IMR-90 (cell line): ENCODE data around the gene SNX32. TPM values are rescaled to one million over a fixed set of nuclear protein-coding genes. Genes with fewer than 3 reads are reported as not detected.

ENCODE experiments used
- ATAC-seq: fragments of 200-7000 bp; cut with Tn5 transposase; 2 replicates; pipeline ENCODE4 v1.9.1; 2020; ENCODE audit warnings: low read depth, mild to moderate bottlenecking, moderate library complexity
- BruUV-seq: library from RNA; stranded (reverse); fragments of 400-500 nt; replicated peaks from 2 replicates; lab custom pipeline; 2021; lab: Mats Ljungman, UMichigan
- CTCF ChIA-PET: fragments of 300-600 bp; formaldehyde crosslinking; extraction: SDS; loops from one replicate; lab custom pipeline; 2021; ENCODE audit warnings: antibody characterized with exemption; lab: Yijun Ruan, JAX
- POLR2A ChIA-PET: fragments of 300-600 bp; sonication (Branson Sonifier 250); formaldehyde crosslinking; loops from one replicate; lab custom pipeline; 2022; ENCODE audit warnings: antibody characterized with exemption; ENCODE audit not compliant: unreplicated experiment; lab: Charles Lee
- DNase-seq: peaks from one replicate; pipeline ENCODE4 v3.0.0; 2013
- H2AFZ ChIP-seq: replicated peaks from 2 replicates; pipeline ENCODE3; 2013; ENCODE audit warnings: low read length, mild to moderate bottlenecking; ENCODE audit not compliant: poor library complexity
- H2AK5ac ChIP-seq: 2 replicates; pipeline ENCODE4 v1.6.1; 2013; ENCODE audit warnings: low read depth, low read length, inconsistent platforms
- H2AK9ac ChIP-seq: replicated peaks from 2 replicates; pipeline ENCODE3; 2013; ENCODE audit warnings: mild to moderate bottlenecking, low read depth, low read length, moderate library complexity; ENCODE audit not compliant: poor library complexity
- H2BK120ac ChIP-seq: 2 replicates; pipeline ENCODE4 v1.6.1; 2013; ENCODE audit warnings: low read depth, low read length, inconsistent platforms
- H2BK15ac ChIP-seq: 3 replicates; pipeline ENCODE4 v1.6.1; 2013; ENCODE audit warnings: low read depth, low read length, inconsistent platforms
- H2BK20ac ChIP-seq: 2 replicates; pipeline ENCODE4 v1.6.1; 2013; ENCODE audit warnings: low read depth, mild to moderate bottlenecking, inconsistent platforms, low read length, moderate library complexity
- H2BK5ac ChIP-seq: 2 replicates; pipeline ENCODE4 v1.6.1; 2013; ENCODE audit warnings: mild to moderate bottlenecking, low read depth, low read length, inconsistent platforms; ENCODE audit not compliant: poor library complexity, severe bottlenecking
- H3K14ac ChIP-seq: replicated peaks from 2 replicates; pipeline ENCODE4 v1.6.1; 2013; ENCODE audit warnings: low read depth, low read length, inconsistent platforms
- H3K18ac ChIP-seq: 2 replicates; pipeline ENCODE4 v1.6.1; 2013; ENCODE audit warnings: low read depth, low read length, control low read depth
- H3K23ac ChIP-seq: 2 replicates; pipeline ENCODE4 v1.6.1; 2013; ENCODE audit warnings: low read depth, low read length, inconsistent platforms
- H3K27ac ChIP-seq: 2 replicates; pipeline ENCODE4 v1.5.1; 2013; ENCODE audit warnings: mild to moderate bottlenecking, control low read depth, low read length; ENCODE audit not compliant: insufficient read depth
- H3K27me3 ChIP-seq: 2 replicates; pipeline ENCODE4 v1.6.1; 2013; ENCODE audit warnings: low read length; ENCODE audit not compliant: control insufficient read depth, insufficient read depth
- H3K36me3 ChIP-seq: 2 replicates; pipeline ENCODE4 v1.6.1; 2013; ENCODE audit warnings: low read length, mixed read lengths; ENCODE audit not compliant: control insufficient read depth, insufficient read depth
- H3K4ac ChIP-seq: 2 replicates; pipeline ENCODE4 v1.6.1; 2013; ENCODE audit warnings: low read depth, low read length, inconsistent platforms
- H3K4me1 ChIP-seq: 2 replicates; pipeline ENCODE4 v1.6.1; 2013; ENCODE audit warnings: low read length, mixed read lengths; ENCODE audit not compliant: control insufficient read depth, insufficient read depth
- H3K4me2 ChIP-seq: 2 replicates; pipeline ENCODE4 v1.6.1; 2013; ENCODE audit warnings: low read depth, mild to moderate bottlenecking, control low read depth, low read length, moderate library complexity
- H3K4me3 ChIP-seq: 2 replicates; pipeline ENCODE4 v1.5.1; 2013; ENCODE audit warnings: low read depth, mild to moderate bottlenecking, control low read depth, low read length, moderate library complexity; ENCODE audit not compliant: insufficient read depth
- H3K56ac ChIP-seq: 2 replicates; pipeline ENCODE4 v1.6.1; 2013; ENCODE audit warnings: low read length, inconsistent platforms; ENCODE audit not compliant: insufficient read depth; ENCODE audit errors: extremely low read depth
- H3K79me1 ChIP-seq, 2 experiments: 2 replicates each; pipeline ENCODE4 v1.6.1; 2013; ENCODE audit warnings: low read length in 2 of 2, inconsistent platforms in 1 of 2, low read depth in 1 of 2
- H3K9ac ChIP-seq: 2 replicates; pipeline ENCODE4 v1.6.1; 2013; ENCODE audit warnings: low read depth, low read length, control low read depth
- H3K9me1 ChIP-seq: 2 replicates; pipeline ENCODE4 v1.6.1; 2013; ENCODE audit warnings: low read length, inconsistent platforms; ENCODE audit not compliant: insufficient read depth
- H3K9me3 ChIP-seq: 2 replicates; pipeline ENCODE4 v1.6.1; 2013; ENCODE audit warnings: low read length; ENCODE audit not compliant: control insufficient read depth, insufficient read depth
- H4K20me1 ChIP-seq: 2 replicates; pipeline ENCODE4 v1.6.1; 2013; ENCODE audit warnings: low read length, inconsistent platforms; ENCODE audit not compliant: insufficient read depth
- H4K5ac ChIP-seq: 2 replicates; pipeline ENCODE4 v1.6.1; 2013; ENCODE audit warnings: mild to moderate bottlenecking, low read depth, low read length, control low read depth
- H4K8ac ChIP-seq, 2 experiments: 2 replicates each; pipeline ENCODE4 v1.6.1; 2013; ENCODE audit warnings: low read depth in 2 of 2, low read length in 2 of 2, control low read depth in 1 of 2, inconsistent platforms in 1 of 2
- H4K91ac ChIP-seq: 2 replicates; pipeline ENCODE4 v1.6.1; 2013; ENCODE audit warnings: low read depth, low read length, inconsistent platforms; ENCODE audit not compliant: insufficient read depth
- BHLHE40 ChIP-seq: fragments of 150-350 bp; IDR thresholded peaks from 2 replicates; pipeline ENCODE4 v1.6.1; 2016; ENCODE audit warnings: mild to moderate bottlenecking, low read depth, low read length
- CEBPB ChIP-seq: IDR thresholded peaks from 2 replicates; pipeline ENCODE4 v1.6.1; 2012; ENCODE audit warnings: low read depth, low read length, improper control_type of control experiment
- FOS ChIP-seq: fragments of 150-350 bp; IDR thresholded peaks from 2 replicates; pipeline ENCODE4 v1.6.1; 2016; ENCODE audit warnings: low read depth, low read length
- MXI1 ChIP-seq: IDR thresholded peaks from 2 replicates; pipeline ENCODE4 v1.6.1; 2012; ENCODE audit warnings: low read depth, mild to moderate bottlenecking, low read length, moderate library complexity, borderline replicate concordance
- NFE2L2 ChIP-seq: fragments of 150-350 bp; IDR thresholded peaks from 2 replicates; pipeline ENCODE4 v1.6.1; 2016; ENCODE audit warnings: low read depth, mild to moderate bottlenecking, low read length
- POLR2A ChIP-seq: IDR thresholded peaks from 2 replicates; pipeline ENCODE4 v1.6.1; 2012; ENCODE audit warnings: mild to moderate bottlenecking, low read depth, low read length
- RAD21 ChIP-seq: IDR thresholded peaks from 2 replicates; pipeline ENCODE4 v1.6.1; 2012; ENCODE audit warnings: low read length, improper control_type of control experiment
- SMC3 ChIP-seq: fragments of 150-350 bp; IDR thresholded peaks from 2 replicates; pipeline ENCODE4 v1.6.1; 2016; ENCODE audit warnings: low read depth, mild to moderate bottlenecking, antibody characterized with exemption, low read length, moderate library complexity
- WGBS, 2 experiments: methylation state at CpG; one replicate each; pipeline versions ENCODE4 v1.1.5 to v1.1.7; 2013; ENCODE audit warnings: missing lambda C conversion rate in 2 of 2; ENCODE audit not compliant: insufficient read length in 1 of 2; ENCODE audit errors: extremely low coverage in 2 of 2; 5-methylcytosine and 5-hydroxymethylcytosine counted together
- dilution Hi-C: fragments of 300-500 bp; cut with HindIII; formaldehyde crosslinking; loops from one replicate; pipeline ENCODE4 v1.14.3; 2018; ENCODE audit warnings: low sequenced_read_pairs; ENCODE audit not compliant: unreplicated experiment
- in situ Hi-C: fragments of 300-500 bp; cut with MboI; formaldehyde crosslinking; loops from 3 replicates; pipeline ENCODE4 v1.14.3; 2019; ENCODE audit warnings: low sequenced_read_pairs, inconsistent platforms, mixed read lengths
- intact Hi-C: fragments of 100-400 bp; cut with micrococcal nuclease; formaldehyde crosslinking; loops from 2 replicates; pipeline ENCODE4 v1.10.0; 2022
- polyA plus RNA-seq, 3 experiments: library from polyadenylated mRNA; depleted of rRNA; stranded (reverse); fragments of >200 nt; gene quantifications; 2 replicates each; pipeline ENCODE4 v1.2.3, GENCODE V29; 2012; ENCODE audit warnings: low replicate concordance in 1 of 3
- total RNA-seq: library from RNA; depleted of rRNA; stranded (reverse); fragments of >200 nt; gene quantifications from 2 replicates; pipeline ENCODE4 v1.2.3, GENCODE V29; 2012
- TF ChIP-seq, protein P1 (sequence below): conservative IDR thresholded peaks from 2 replicates; pipeline ENCODE4 v1.5.1; 2012; ENCODE audit warnings: mild to moderate bottlenecking, low read depth, low read length, improper control_type of control experiment
- TF ChIP-seq, protein P2 (sequence below): fragments of 150-350 bp; IDR thresholded peaks from 2 replicates; pipeline ENCODE4 v1.6.1; 2017; ENCODE audit warnings: mild to moderate bottlenecking, antibody characterized with exemption, low read length, low read depth
- TF ChIP-seq, protein P3 (sequence below): fragments of 150-350 bp; IDR thresholded peaks from 2 replicates; pipeline ENCODE4 v1.6.1; 2016; ENCODE audit warnings: low read depth, mild to moderate bottlenecking, low read length, moderate library complexity, borderline replicate concordance

The SNX32 gene
- total and polyA plus RNA-seq, 2 of the 4 experiments (the other 2 are of a cell fraction): 0.36 to 0.79 TPM

DNA sequence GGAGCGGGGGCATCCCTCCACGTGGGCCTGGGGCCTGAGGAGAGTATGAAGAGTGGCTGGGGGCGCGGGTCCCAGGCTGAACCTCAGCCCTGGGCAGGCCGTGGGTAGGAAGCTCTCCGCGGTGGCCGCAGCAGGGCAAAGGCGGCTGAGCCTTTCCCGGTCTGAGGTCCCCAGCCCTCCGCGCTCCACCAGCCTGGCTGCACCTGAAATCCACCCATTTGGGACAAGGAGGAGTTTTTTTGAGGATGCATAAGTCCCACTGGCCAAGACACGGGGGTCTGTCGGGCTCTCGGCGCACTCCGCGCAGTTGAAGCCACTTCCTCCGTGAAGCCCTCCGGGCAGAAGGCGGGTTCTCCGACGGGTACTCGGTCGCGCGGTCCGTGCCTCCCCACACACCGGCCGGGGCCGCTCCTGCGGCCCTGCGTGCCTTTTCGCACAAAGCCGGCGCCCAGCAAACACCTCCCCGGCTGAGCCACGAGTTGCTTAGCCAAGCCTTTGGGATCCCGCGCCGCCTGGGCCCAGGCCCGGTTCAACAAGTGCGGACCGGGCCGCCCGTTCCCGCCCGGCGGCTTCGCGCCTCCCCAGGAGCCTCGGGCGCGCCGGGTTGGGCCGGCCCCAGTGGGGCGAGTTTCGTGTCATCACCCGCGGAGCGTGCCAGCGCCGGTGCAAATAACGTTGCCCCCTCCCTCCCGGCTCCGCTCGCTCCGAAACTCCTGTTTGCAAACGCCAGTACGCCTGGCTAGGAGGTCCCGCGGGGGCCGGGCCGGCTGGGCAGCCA, 47.6 kb upstream of the SNX32 start (continued):
- no peak for TF ChIP-seq BHLHE40

DNA sequence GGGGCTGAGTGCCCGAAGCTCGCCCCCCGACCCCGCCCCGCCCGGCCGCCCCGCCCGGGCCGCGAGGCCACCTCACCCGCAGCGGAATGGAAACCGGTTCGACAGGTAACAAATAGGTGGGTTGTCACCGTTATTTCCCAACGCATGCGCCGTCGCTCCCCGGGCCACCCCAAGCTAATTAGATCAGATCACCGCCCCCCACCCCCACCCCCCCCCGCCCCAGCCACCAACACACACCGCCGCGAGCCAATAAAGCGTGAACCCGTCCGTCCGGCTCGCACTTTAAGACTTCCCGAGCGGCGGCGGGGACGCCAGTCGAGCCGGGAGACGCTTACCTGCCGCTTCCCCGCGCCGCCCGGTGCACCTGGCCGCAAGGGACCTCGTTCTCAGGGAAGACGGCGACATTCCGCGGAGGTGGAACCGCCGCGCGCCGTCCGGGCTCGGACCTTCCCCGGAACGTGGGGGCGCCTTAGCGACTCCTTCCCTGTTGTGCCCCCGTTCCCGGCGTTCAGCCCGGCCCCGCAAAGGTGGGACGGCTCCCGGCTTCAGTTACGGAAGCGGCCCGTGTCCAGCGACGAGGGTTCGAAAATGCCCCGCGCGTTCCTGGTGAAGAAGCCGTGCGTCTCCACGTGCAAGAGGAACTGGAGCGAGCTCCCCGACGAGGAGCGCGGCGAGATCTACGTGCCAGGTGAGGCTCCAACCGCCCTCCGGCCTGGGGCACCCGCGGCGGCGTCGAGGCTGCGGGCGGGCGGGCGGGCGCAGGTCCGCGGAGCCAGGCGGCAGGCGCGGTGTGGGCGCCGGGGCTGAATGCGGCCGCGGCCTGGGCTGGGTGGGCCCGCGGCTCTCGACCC, 46.8 kb upstream of the SNX32 start, which contains the start of gene OVOL1:
OVOL1 (plus strand) TSS at position 278 of the 851 bp plus-strand sequence; CDS start at position 589, 311 bp downstream.
- Histone ChIP-seq H4K91ac (no peak within 1 kb of the TSS), H3K27ac (no peak within 1 kb of the TSS), H2BK20ac (no peak within 1 kb of the TSS), H3K9me1 (no peaks in the 10 kb centered on the region), H4K20me1 (no peaks in the 10 kb centered on the region; the same call in 1 of the 2 replicates), H3K4me3 (no peak within 1 kb of the TSS), H2AFZ (peak within 1 kb of the TSS; percentile 53), H3K36me3 (no peaks in the 10 kb centered on the region), H2BK15ac (no peak within 1 kb of the TSS), H3K14ac (no peak within 1 kb of the TSS), H3K18ac (no peak within 1 kb of the TSS), H2BK5ac (no peak within 1 kb of the TSS), H2BK120ac (no peak within 1 kb of the TSS), H3K56ac (no peak within 1 kb of the TSS), H4K8ac (no peak within 1 kb of the TSS), H3K9ac (no peak within 1 kb of the TSS), H3K4me1 (no peaks in the 10 kb centered on the region; the same call in 1 of the 2 replicates), H2AK5ac (no peak within 1 kb of the TSS), H3K23ac (no peak within 1 kb of the TSS), H3K27me3 (peaks cover 75% of the 10 kb centered on the region), H4K5ac (no peak within 1 kb of the TSS), H3K79me1 (no peaks in the 10 kb centered on the region), H3K4ac (no peak within 1 kb of the TSS), H3K9me3 (peaks cover 2% of the 10 kb centered on the region; the same call in 1 of the 2 replicates), H2AK9ac (peak within 1 kb of the TSS; percentile 13), H3K4me2 (peak within 1 kb of the TSS; percentile 42; the same call in 1 of the 2 replicates)
- ChIA-PET CTCF (no interaction called here), POLR2A (no interaction called here)
- WGBS, 2 experiments: 2% methylated on average over 42 of the region's 112 CpGs; no CpG with 5 or more reads in 1 of the 2 experiments
- no peak for ATAC-seq
- DNase-seq: no peak
- intact Hi-C loops: no loop called here
- dilution Hi-C loops: no loop called here
- BruUV-seq: no TSS peak
- in situ Hi-C loops: no loop called here
- TF ChIP-seq FOS (no peak), RAD21 (no peak), POLR2A (no peak), CEBPB (no peak), NFE2L2 (no peak), SMC3 (no peak), MXI1 (no peak)
- TF ChIP-seq, protein P1, sequence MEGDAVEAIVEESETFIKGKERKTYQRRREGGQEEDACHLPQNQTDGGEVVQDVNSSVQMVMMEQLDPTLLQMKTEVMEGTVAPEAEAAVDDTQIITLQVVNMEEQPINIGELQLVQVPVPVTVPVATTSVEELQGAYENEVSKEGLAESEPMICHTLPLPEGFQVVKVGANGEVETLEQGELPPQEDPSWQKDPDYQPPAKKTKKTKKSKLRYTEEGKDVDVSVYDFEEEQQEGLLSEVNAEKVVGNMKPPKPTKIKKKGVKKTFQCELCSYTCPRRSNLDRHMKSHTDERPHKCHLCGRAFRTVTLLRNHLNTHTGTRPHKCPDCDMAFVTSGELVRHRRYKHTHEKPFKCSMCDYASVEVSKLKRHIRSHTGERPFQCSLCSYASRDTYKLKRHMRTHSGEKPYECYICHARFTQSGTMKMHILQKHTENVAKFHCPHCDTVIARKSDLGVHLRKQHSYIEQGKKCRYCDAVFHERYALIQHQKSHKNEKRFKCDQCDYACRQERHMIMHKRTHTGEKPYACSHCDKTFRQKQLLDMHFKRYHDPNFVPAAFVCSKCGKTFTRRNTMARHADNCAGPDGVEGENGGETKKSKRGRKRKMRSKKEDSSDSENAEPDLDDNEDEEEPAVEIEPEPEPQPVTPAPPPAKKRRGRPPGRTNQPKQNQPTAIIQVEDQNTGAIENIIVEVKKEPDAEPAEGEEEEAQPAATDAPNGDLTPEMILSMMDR: no peak
- TF ChIP-seq, protein P2, sequence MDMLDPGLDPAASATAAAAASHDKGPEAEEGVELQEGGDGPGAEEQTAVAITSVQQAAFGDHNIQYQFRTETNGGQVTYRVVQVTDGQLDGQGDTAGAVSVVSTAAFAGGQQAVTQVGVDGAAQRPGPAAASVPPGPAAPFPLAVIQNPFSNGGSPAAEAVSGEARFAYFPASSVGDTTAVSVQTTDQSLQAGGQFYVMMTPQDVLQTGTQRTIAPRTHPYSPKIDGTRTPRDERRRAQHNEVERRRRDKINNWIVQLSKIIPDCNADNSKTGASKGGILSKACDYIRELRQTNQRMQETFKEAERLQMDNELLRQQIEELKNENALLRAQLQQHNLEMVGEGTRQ: no peak
- TF ChIP-seq, protein P3, sequence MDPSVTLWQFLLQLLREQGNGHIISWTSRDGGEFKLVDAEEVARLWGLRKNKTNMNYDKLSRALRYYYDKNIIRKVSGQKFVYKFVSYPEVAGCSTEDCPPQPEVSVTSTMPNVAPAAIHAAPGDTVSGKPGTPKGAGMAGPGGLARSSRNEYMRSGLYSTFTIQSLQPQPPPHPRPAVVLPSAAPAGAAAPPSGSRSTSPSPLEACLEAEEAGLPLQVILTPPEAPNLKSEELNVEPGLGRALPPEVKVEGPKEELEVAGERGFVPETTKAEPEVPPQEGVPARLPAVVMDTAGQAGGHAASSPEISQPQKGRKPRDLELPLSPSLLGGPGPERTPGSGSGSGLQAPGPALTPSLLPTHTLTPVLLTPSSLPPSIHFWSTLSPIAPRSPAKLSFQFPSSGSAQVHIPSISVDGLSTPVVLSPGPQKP: no peak
